HUES6 (cell line): ENCODE data around the gene APBA1.
A peak's percentile ranks its signal among the peaks of the same experiment; 100 is the strongest.

Source experiments
- H3K27ac ChIP-seq: 2 replicates; pipeline ENCODE4 v1.7.0; 2013; ENCODE audit warnings: low read depth, mild to moderate bottlenecking, low read length, inconsistent platforms
- H3K27me3 ChIP-seq: 2 replicates; pipeline ENCODE4 v1.6.1; 2013; ENCODE audit warnings: low read length; ENCODE audit not compliant: control insufficient read depth, insufficient read depth
- H3K36me3 ChIP-seq: 2 replicates; pipeline ENCODE4 v1.6.1; 2013; ENCODE audit warnings: low read length; ENCODE audit not compliant: control insufficient read depth, insufficient read depth
- H3K4me1 ChIP-seq: 2 replicates; pipeline ENCODE4 v1.6.1; 2013; ENCODE audit warnings: low read length; ENCODE audit not compliant: control insufficient read depth, insufficient read depth
- H3K4me3 ChIP-seq: 2 replicates; pipeline ENCODE4 v1.5.1; 2013; ENCODE audit warnings: low read depth, low read length
- H3K9ac ChIP-seq: one replicate; pipeline ENCODE4 v1.6.1; 2013; ENCODE audit warnings: mild to moderate bottlenecking, low read length
- H3K9me3 ChIP-seq: 2 replicates; pipeline ENCODE4 v1.6.1; 2013; ENCODE audit warnings: low read depth, low read length; ENCODE audit not compliant: control insufficient read depth, insufficient read depth

The APBA1 gene

GRCh38 chr9:69632768-69633167, 39.4 kb downstream of the APBA1 start:
- Histone ChIP-seq H3K9me3 (no peaks in the 10 kb centered on the region), H3K9ac (no peak overlapping the region), H3K27ac (no peak overlapping the region), H3K4me1 (no peaks in the 10 kb centered on the region), H3K27me3 (no peaks in the 10 kb centered on the region), H3K4me3 (no peak overlapping the region), H3K36me3 (no peaks in the 10 kb centered on the region)

- Histone ChIP-seq H3K27ac (no peak overlapping the region), H3K4me3 (no peak overlapping the region), H3K9ac (no peak overlapping the region), H3K36me3 (no peaks in the 10 kb centered on the region), H3K9me3 (no peaks in the 10 kb centered on the region), H3K27me3 (no peaks in the 10 kb centered on the region), H3K4me1 (no peaks in the 10 kb centered on the region)
These were observed 44.9 kb downstream of the APBA1 start for GRCh38 chr9:69627281-69627680.

- Histone ChIP-seq H3K9ac (no peak overlapping the region), H3K4me3 (no peak overlapping the region), H3K9me3 (no peaks in the 10 kb centered on the region), H3K36me3 (no peaks in the 10 kb centered on the region), H3K27ac (no peak overlapping the region), H3K27me3 (no peaks in the 10 kb centered on the region), H3K4me1 (no peaks in the 10 kb centered on the region)
These were observed 48.9 kb downstream of the APBA1 start for GRCh38 chr9:69623276-69623675.

GRCh38 chr9:69622676-69623075, 49.5 kb downstream of the APBA1 start:
- H3K27me3 ChIP-seq: no peaks in the 10 kb centered on the region
- H3K36me3 ChIP-seq: no peaks in the 10 kb centered on the region
- H3K9ac ChIP-seq: no peak overlapping the region
- H3K4me3 ChIP-seq: no peak overlapping the region
- H3K9me3 ChIP-seq: no peaks in the 10 kb centered on the region
- H3K4me1 ChIP-seq: no peaks in the 10 kb centered on the region
- no peak overlapping the region for H3K27ac ChIP-seq

- Histone ChIP-seq H3K36me3 (no peaks in the 10 kb centered on the region), H3K27ac (no peak overlapping the region)
These were observed 50.3 kb downstream of the APBA1 start for GRCh38 chr9:69621730-69622460.

GRCh38 chr9:69620731-69621130, 51.4 kb downstream of the APBA1 start:
- Histone ChIP-seq H3K27me3 (no peaks in the 10 kb centered on the region), H3K36me3 (no peaks in the 10 kb centered on the region), H3K4me1 (no peaks in the 10 kb centered on the region), H3K4me3 (no peak overlapping the region), H3K27ac (no peak overlapping the region), H3K9ac (no peak overlapping the region), H3K9me3 (no peaks in the 10 kb centered on the region)

More at GRCh38 chr9:69621730-69622460, 50.3 kb downstream of the APBA1 start:
- H3K4me3 ChIP-seq: no peak overlapping the region
- no peaks in the 10 kb centered on the region for H3K4me1 ChIP-seq
- no peak overlapping the region for H3K9ac ChIP-seq
- no peaks in the 10 kb centered on the region for H3K9me3 ChIP-seq
- H3K27me3 ChIP-seq: no peaks in the 10 kb centered on the region

- Histone ChIP-seq H3K9me3 (no peaks in the 10 kb centered on the region), H3K9ac (no peak overlapping the region), H3K36me3 (no peaks in the 10 kb centered on the region), H3K4me1 (no peaks in the 10 kb centered on the region), H3K27ac (no peak overlapping the region), H3K4me3 (no peak overlapping the region), H3K27me3 (no peaks in the 10 kb centered on the region)
These were observed 52.9 kb downstream of the APBA1 start for GRCh38 chr9:69619233-69619632.

GRCh38 chr9:69617006-69617405, 55.2 kb downstream of the APBA1 start:
- Histone ChIP-seq H3K4me3 (no peak overlapping the region), H3K9me3 (no peaks in the 10 kb centered on the region), H3K27ac (no peak overlapping the region), H3K4me1 (no peaks in the 10 kb centered on the region), H3K36me3 (no peaks in the 10 kb centered on the region), H3K27me3 (no peaks in the 10 kb centered on the region), H3K9ac (no peak overlapping the region)

- no peaks in the 10 kb centered on the region for H3K27me3 ChIP-seq
- H3K9ac ChIP-seq: no peak overlapping the region
- peaks cover 8% of the 10 kb centered on the region; the same call in 1 of the 2 replicates for H3K4me1 ChIP-seq
- H3K36me3 ChIP-seq: no peaks in the 10 kb centered on the region
- H3K27ac ChIP-seq: no peak overlapping the region
- no peak overlapping the region for H3K4me3 ChIP-seq
- no peaks in the 10 kb centered on the region for H3K9me3 ChIP-seq
These were observed 56.3 kb downstream of the APBA1 start for GRCh38 chr9:69615880-69616279.

GRCh38 chr9:69611221-69611620, 61.0 kb downstream of the APBA1 start:
- H3K9me3 ChIP-seq: no peaks in the 10 kb centered on the region; the same call in 1 of the 2 replicates
- peaks cover 17% of the 10 kb centered on the region; the same call in 1 of the 2 replicates for H3K4me1 ChIP-seq
- H3K4me3 ChIP-seq: no peak overlapping the region
- no peaks in the 10 kb centered on the region for H3K27me3 ChIP-seq
- H3K9ac ChIP-seq: no peak overlapping the region
- no peaks in the 10 kb centered on the region for H3K36me3 ChIP-seq
- H3K27ac ChIP-seq: 0 out of 2 replicates have a peak overlapping the region, but pooled peaks have one; percentile 38

GRCh38 chr9:69609156-69609555, 63.0 kb downstream of the APBA1 start:
- Histone ChIP-seq H3K4me3 (no peak overlapping the region), H3K9me3 (no peaks in the 10 kb centered on the region; the same call in 1 of the 2 replicates), H3K27me3 (no peaks in the 10 kb centered on the region), H3K36me3 (no peaks in the 10 kb centered on the region), H3K27ac (no peak overlapping the region), H3K9ac (no peak overlapping the region), H3K4me1 (peaks cover 17% of the 10 kb centered on the region; the same call in 1 of the 2 replicates)
